ENCODE measurements around the gene JADE1.

Gene JADE1

GRCh38 chr4:128809477-128810330 is at the start of gene JADE1:
Gene JADE1 (plus strand): TSS chr4:128809700. CDS start chr4:128831759, 22,059 bp downstream.
- peak; percentile 96 for DNase-seq

GRCh38 chr4:128766781-128767180 is 42.7 kb upstream of the JADE1 start:
- DNase-seq: no peak

GRCh38 chr4:128768373-128768996 is 41.0 kb upstream of the JADE1 start:
- peak; percentile 27 for DNase-seq

GRCh38 chr4:128769011-128769410 is 40.5 kb upstream of the JADE1 start:
- no peak for DNase-seq

- DNase-seq: peak; percentile 42
Measured at GRCh38 chr4:128770807-128771206, 38.7 kb upstream of the JADE1 start.

- no peak for DNase-seq
Measured at GRCh38 chr4:128775477-128775876, 34.0 kb upstream of the JADE1 start.

GRCh38 chr4:128775916-128776315 is 33.6 kb upstream of the JADE1 start:
- no peak for DNase-seq

- no peak for DNase-seq
Measured at GRCh38 chr4:128776794-128777216, 32.7 kb upstream of the JADE1 start.

- DNase-seq: no peak
Measured at GRCh38 chr4:128780688-128781087, 28.8 kb upstream of the JADE1 start.

GRCh38 chr4:128782076-128782715 is 27.3 kb upstream of the JADE1 start:
- DNase-seq: peak; percentile 62

- DNase-seq: no peak
Measured at GRCh38 chr4:128782875-128783614, 26.5 kb upstream of the JADE1 start.

- DNase-seq: peak; percentile 95
Measured at GRCh38 chr4:128787509-128788311, 21.8 kb upstream of the JADE1 start.

GRCh38 chr4:128793859-128794672 is 15.4 kb upstream of the JADE1 start:
- peak; percentile 22 for DNase-seq

GRCh38 chr4:128796934-128797333 is 12.6 kb upstream of the JADE1 start:
- no peak for DNase-seq

GRCh38 chr4:128800284-128800683 is 9.2 kb upstream of the JADE1 start:
- DNase-seq: no peak

GRCh38 chr4:128800701-128801284 is 8.7 kb upstream of the JADE1 start:
- DNase-seq: no peak

GRCh38 chr4:128802680-128803628 is 6.5 kb upstream of the JADE1 start:
- DNase-seq: no peak

- DNase-seq: no peak
Measured at GRCh38 chr4:128803783-128804182, 5.7 kb upstream of the JADE1 start.

GRCh38 chr4:128810331-128810870 is 901 bp downstream of the JADE1 start:
- DNase-seq: no peak

All from OCI-M1 (cell line).